GM18505 (cell line): ENCODE measurements around the gene TMED1.
"Not testable (repeated sequence)": the region's sequence is repeated elsewhere in the genome, so short reads cannot be mapped to it uniquely, and the experiment has no call there.

Experiments used
- ATAC-seq: cut with Tn5 transposase; IDR thresholded peaks from one replicate; pipeline ENCODE4 v1.9.1; 2021; ENCODE audit not compliant: unreplicated experiment
- POLR2A ChIP-seq: IDR thresholded peaks from 4 replicates; pipeline ENCODE4 v1.6.1; 2011; ENCODE audit warnings: borderline replicate concordance; ENCODE audit not compliant: insufficient read depth, insufficient read length; ENCODE audit errors: extremely low read depth

The TMED1 gene

GRCh38 chr19:10852098-10852800, 16.2 kb upstream of the TMED1 start:
- no peak for ATAC-seq
- no peak for TF ChIP-seq POLR2A

- ATAC-seq: no peak
- TF ChIP-seq POLR2A: no peak
Measured at GRCh38 chr19:10850631-10851030, 14.6 kb upstream of the TMED1 start.

GRCh38 chr19:10848230-10848856, 12.3 kb upstream of the TMED1 start, which contains the start of gene C19orf38:
TSS of gene C19orf38 (plus strand) at chr19:10848415. CDS start at chr19:10848509, 94 bp downstream.
- TF ChIP-seq POLR2A: no peak
- ATAC-seq: no peak

- ATAC-seq: no peak
- TF ChIP-seq POLR2A: no peak
Measured at GRCh38 chr19:10846500-10847202, 10.6 kb upstream of the TMED1 start.

GRCh38 chr19:10842788-10843187, 6.8 kb upstream of the TMED1 start:
- no peak for TF ChIP-seq POLR2A
- no peak for ATAC-seq

GRCh38 chr19:10839114-10840050, 3.4 kb upstream of the TMED1 start:
- no peak for ATAC-seq

GRCh38 chr19:10838377-10838776, 2.4 kb upstream of the TMED1 start:
- no peak for ATAC-seq
- TF ChIP-seq POLR2A: no peak

More at GRCh38 chr19:10839114-10840050, 3.4 kb upstream of the TMED1 start:
- no peak for TF ChIP-seq POLR2A

GRCh38 chr19:10837649-10838048, 1.6 kb upstream of the TMED1 start:
- not testable (repeated sequence) for ATAC-seq

GRCh38 chr19:10836479-10837330, 693 bp upstream of the TMED1 start:
- peak; percentile 12 for ATAC-seq
- no peak for TF ChIP-seq POLR2A

- no peak for TF ChIP-seq POLR2A
- no peak for ATAC-seq
Measured at GRCh38 chr19:10835089-10835753, 791 bp downstream of the TMED1 start.

GRCh38 chr19:10832939-10833296, 3.1 kb downstream of the TMED1 start:
- no peak for ATAC-seq
- TF ChIP-seq POLR2A: no peak
